ENCODE results near the gene DMP1. TPM values are rescaled to one million over a fixed set of nuclear protein-coding genes. Genes with fewer than 3 reads are reported as not detected.
A peak's percentile ranks its signal among the peaks of the same experiment; 100 is the strongest.

DMP1 gene
- total and polyA plus RNA-seq, 11 donors = not detected

DNA sequence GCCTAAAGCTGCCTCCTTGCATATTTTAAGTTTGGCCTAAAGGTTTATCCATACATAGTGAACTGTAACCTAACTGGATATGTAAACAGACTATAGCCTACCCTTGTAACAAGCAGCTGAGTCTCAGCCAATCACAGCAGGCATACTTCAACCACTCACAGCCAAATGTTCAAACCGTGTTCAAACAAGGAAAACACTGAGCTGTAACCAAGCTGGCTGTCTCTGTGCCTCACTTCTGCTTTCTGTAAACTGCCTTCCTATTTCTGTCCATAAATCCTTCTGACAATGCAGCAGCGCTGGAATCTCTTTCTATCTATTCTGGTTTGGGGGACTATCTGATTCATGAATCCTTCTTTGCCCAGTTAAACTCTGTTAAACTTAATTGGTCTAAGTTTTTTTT is 25.4 kb upstream of the DMP1 start:
- H3K4me1 ChIP-seq = peaks cover 0 to 9% (median 0%) of the 10 kb centered on the region in 12 donors
- 61 to 73% (median 70%) methylated on average over 2 of the region's 2 CpGs for WGBS, 4 donors
- no peaks in the 10 kb centered on the region for H3K27me3 ChIP-seq
- H3K9me3 ChIP-seq = no peaks in the 10 kb centered on the region
- intact Hi-C loops (cut with DNase I) = no loop called here
- no peak overlapping the region for H3K4me3 ChIP-seq
- TF ChIP-seq CTCF (IDR thresholded peaks at IDR 0.05) (no peak), POLR2A (IDR thresholded peaks at IDR 0.05) (no peak)
- no peak overlapping the region for H3K27ac ChIP-seq
- H3K36me3 ChIP-seq = no peaks in the 10 kb centered on the region
- no peak for ATAC-seq
- no peak for DNase-seq

- Histone ChIP-seq H3K36me3 (no peaks in the 10 kb centered on the region), H3K4me1 (peaks cover 0 to 11% (median 4%) of the 10 kb centered on the region in 12 donors), H3K9me3 (no peaks in the 10 kb centered on the region), H3K4me3 (no peak overlapping the region), H3K27me3 (no peaks in the 10 kb centered on the region), H3K27ac (no peak overlapping the region)
- intact Hi-C loops (cut with DNase I) = no loop called here
- no peak for DNase-seq
- TF ChIP-seq CTCF (IDR thresholded peaks at IDR 0.05) = no peak
- no peak for TF ChIP-seq POLR2A (IDR thresholded peaks at IDR 0.05)
- ATAC-seq = no peak
These were observed 18.4 kb upstream of the DMP1 start for GRCh38 chr4:87631668-87632067.

DNA sequence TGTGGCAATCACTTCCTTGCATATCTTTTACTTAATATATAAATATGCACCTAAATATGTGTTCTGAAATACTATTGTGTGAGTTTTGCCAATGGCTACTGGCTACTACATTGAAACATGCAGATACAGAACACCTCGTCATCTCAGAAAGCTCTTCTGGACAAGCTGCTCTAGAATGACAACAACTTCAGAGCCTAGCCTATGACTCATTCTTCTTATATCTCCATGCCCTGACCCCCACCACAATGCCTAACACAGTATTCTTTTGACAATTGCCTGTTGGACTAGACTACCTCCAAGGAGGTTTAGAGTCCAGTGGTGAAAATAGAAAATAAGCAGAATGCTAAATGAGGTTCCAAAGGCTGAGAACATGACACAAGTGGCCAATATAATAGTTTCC is 17.6 kb upstream of the DMP1 start:
- 68 to 92% (median 81%) methylated on average over 1 of the region's 1 CpG for WGBS, 4 donors
- Histone ChIP-seq H3K36me3 (no peaks in the 10 kb centered on the region), H3K4me3 (no peak overlapping the region), H3K9me3 (no peaks in the 10 kb centered on the region), H3K4me1 (peaks cover 0 to 11% (median 4%) of the 10 kb centered on the region in 12 donors), H3K27ac (no peak overlapping the region), H3K27me3 (no peaks in the 10 kb centered on the region)
- DNase-seq (no peak), ATAC-seq (no peak)
- intact Hi-C loops (cut with DNase I) = no loop called here
- TF ChIP-seq CTCF (IDR thresholded peaks at IDR 0.05) (no peak), POLR2A (IDR thresholded peaks at IDR 0.05) (no peak)

DNA sequence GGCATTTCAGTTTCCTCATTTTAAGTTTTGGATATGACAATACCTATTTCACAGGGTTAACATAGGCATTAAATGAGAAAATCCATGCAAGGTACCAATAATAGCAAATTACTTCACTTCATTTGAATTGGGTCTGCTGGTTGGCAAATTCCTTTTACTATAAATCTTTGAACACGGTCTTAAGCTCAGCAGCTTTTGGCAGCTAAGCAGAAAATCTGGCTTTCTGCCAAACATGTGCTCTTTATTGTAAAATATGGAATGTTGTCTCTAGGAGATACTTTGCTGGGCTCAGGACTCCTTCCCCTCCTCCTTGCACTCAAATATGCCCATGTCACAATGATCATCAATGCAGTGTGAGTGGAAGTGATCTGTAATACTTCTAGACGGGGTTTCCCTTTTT is 16.8 kb upstream of the DMP1 start:
- Histone ChIP-seq H3K36me3 (no peaks in the 10 kb centered on the region), H3K4me3 (no peak overlapping the region), H3K9me3 (peaks cover 0 to 2% (median 0%) of the 10 kb centered on the region in 12 donors), H3K27me3 (no peaks in the 10 kb centered on the region), H3K27ac (no peak overlapping the region), H3K4me1 (peaks cover 0 to 11% (median 4%) of the 10 kb centered on the region in 12 donors)
- ATAC-seq (peak in 1 of 4 donors; percentile 12), DNase-seq (no peak)
- no peak for TF ChIP-seq POLR2A (IDR thresholded peaks at IDR 0.05)
- no peak for TF ChIP-seq CTCF (IDR thresholded peaks at IDR 0.05)
- intact Hi-C loops (cut with DNase I) = no loop called here
- 23 to 34% (median 29%) methylated on average over 2 of the region's 2 CpGs for WGBS, 4 donors

Data from heart left ventricle (tissue), 16 donors.